Germinal center (tissue), 1 donor: Measurements from ENCODE around the gene DDX54.
A peak's percentile ranks its signal among the peaks of the same experiment; 100 is the strongest.
"Not testable (repeated sequence)": the region's sequence is repeated elsewhere in the genome, so short reads cannot be mapped to it uniquely, and the experiment has no call there.

Experiments used
- DNase-seq: peaks from one replicate; pipeline ENCODE4 v3.0.0; 2012; ENCODE audit warnings: mixed read lengths, low spot score

DDX54 gene

DNA sequence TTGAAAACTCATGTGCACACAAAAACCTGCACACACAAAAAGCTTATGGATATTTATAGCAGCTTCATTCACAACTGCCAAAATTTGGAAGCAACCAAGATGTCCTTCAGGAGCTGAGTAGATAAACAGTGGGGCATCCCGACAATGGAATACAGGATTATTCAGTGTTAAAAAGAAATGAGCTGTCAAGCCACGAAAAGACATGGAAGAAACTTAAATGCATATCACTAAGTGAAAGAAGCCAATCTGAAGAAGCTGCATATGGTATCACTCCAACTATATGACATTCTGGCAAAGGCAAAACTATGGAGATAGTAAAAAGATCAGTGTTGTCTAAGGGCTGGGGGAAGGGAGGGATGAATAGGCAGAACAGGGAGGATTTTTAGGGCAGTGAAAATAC, 30.7 kb upstream of the DDX54 start:
- no peak for DNase-seq

DNA sequence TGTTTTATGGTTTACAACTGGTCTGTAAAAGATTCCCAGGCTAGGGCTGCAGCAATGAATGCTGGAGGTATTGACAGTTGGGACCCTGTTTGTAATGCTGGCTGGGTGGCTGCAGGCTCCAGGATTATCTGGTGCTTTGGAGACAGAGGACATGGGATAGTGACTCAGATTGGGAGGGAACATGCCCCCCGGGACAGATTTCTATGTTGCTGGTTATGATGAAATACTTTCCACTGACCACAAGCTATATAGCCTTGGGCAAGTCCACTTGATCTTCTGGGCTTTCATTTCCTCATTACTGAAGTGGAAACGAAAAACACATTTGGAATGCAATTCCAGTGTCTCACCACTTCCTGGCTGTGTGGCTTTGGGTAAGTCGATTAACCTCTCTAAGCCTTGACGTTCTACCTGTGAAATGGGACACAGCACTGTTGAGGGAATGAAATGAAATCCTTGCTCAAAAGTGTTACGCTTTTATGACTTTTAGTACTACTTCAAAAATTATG, 29.7 kb upstream of the DDX54 start:
- no peak for DNase-seq

DNA sequence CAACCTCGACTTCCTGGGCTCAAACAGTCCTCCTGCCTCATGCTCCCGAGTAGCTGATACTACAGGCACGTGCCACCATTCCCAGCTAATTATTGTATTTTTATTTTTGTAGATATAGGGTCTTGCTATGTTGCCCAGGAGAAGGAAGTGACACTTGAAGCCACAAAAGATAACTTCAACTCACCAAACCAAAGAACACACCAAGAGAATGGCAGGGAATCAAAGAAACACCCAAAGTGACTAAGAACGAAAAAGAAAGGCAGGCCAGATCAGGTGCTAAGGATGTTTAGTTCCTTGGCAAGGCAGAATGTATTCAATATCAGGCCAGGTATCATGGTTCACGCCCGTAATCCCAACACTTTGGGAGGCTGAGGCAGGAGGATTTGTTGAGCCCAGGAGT, 25.9 kb upstream of the DDX54 start:
- DNase-seq, result no peak

DNA sequence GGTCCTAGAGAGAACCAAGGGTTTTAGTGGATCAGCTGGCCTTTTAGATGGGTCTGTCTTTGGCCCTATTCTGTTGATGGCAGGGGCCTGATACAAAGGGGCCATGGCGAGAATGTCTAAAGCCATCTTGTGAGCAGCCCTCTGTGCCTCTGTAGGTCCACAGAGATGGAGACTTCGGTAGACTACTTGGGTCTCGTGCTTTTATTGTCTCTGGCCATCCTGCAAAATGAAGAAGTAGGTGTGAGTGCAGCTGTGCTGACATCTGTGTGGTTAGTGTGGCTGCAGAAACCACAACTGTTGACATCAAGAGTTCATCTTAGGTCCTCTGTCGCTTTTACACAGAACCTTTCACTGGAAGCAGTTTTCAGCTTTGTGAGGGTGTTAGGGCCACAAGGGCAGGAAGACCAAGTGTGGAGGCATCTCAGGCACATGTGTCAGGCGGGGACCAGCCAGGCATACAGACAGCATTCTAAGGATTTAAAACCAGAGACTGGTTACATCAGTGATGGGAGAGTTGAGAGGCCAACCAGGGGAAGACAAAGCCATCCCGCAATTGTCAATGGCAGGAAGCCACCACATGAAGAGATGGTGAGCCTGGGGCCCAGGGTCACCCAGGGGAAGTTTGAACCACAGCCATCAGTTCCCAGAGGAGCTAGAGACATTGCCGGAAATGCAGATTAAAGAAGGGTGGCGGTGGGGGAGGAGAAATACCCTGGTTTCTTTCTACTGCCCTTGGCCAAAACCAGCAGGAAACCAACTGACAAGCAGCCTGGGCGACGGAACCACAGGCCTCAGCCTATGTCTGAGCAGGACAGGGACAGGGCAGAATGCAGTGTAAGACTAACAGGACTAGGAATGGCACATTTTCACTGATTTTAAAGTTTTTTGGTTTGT, 23.0 kb upstream of the DDX54 start:
- DNase-seq, result peak; percentile 71

DNA sequence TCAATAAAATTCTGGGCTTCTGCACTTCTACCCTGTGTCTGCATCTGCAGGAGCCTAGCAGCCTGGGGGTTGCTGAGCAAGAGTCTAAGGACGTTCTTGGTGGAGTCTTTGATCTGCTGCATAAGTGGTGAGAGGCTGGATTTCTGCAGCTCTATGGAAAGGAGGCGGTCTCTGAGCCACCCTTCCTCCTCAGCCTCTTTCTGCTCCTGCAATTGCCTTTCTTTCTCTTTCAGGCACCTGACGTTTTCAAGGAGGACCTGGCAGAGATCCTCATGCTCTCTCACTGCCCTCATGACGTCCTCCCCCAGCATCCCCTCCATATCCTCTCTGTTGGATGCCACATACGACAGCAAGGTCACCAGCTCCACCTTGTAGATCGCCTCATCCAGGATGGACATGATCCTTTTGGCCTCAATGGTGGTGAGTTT, 22.3 kb upstream of the DDX54 start:
- DNase-seq, result no peak

DNA sequence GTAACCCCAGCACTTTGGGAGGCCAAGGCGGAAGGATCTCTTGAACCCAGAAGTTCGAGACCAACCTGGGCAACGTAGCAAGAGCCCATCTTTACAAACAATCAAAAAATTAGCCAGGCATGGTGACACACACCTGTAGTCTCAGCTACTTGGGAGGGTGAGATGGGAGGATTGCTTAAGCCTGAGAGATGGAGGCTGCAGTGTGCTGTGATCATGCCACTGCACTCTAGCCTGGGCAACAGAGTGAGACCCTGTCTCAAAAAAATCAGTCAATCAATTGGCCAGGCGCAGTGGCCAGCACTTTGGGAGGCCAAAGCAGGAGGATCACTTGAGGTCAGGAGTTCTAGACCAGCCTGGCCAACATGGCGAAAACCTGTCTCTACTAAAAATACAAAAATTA, 21.5 kb upstream of the DDX54 start:
- not testable (repeated sequence) for DNase-seq

DNA sequence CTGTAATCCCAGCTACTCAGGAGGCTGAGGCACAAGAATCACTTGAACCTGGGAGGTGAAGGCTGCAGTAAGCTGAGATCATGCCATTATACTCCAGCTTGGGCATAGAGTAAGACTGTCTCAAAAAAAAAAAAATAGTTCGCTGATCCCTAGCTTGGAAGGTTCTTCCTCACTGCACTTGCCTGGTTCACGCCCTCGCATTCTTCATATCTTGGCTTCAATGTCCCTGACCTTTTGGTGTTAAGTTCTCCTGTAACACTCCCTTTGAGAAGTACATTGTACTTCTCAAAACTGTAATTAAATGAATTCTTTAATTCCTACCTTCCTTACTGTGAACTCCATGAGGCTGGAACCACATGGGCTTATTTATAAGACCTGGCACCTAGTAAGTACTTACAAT, 19.5 kb upstream of the DDX54 start:
- no peak for DNase-seq

DNA sequence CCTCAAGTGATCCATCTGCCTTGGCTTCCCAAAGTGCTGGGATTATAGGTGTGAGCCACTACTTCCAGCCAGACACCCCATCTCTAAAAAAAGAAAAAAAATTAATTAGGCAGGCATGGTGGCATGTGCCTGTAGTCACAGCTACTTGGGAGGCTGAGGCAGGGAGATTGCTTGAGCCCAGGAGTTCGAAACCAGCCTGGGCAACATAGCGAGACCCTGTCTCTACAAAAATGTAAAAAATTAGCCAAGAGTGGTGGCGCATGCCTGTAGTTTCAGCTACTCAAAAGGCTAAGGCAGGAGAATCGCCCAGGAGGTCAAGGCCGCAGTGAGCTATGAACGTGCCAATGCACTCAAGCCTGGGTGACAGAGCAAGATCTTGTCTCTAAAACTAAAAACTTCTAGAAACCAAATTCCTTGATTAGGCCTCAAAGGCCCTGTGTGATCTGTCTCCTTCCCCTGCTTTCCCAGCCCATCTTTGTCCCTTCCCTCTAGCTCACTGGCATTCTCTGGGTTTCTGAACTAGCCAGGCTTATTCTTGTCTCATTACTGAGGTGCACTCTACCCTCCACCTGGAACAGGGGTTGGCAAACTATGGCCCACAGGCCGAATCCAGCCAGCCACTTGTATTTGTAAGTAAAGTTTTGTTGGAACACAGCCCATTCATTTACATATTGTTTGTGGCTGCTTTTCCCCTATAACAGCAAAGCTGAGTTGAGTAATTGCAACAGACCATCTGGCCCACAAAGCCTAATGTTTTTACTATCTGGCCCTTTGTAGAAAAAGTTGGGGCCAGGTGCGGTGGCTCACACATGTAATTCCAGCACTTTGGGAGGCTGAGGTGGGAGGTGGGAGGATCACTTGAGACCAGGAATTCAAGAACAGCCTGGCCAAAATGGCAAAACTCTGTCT, 18.8 kb upstream of the DDX54 start:
- DNase-seq, result no peak

DNA sequence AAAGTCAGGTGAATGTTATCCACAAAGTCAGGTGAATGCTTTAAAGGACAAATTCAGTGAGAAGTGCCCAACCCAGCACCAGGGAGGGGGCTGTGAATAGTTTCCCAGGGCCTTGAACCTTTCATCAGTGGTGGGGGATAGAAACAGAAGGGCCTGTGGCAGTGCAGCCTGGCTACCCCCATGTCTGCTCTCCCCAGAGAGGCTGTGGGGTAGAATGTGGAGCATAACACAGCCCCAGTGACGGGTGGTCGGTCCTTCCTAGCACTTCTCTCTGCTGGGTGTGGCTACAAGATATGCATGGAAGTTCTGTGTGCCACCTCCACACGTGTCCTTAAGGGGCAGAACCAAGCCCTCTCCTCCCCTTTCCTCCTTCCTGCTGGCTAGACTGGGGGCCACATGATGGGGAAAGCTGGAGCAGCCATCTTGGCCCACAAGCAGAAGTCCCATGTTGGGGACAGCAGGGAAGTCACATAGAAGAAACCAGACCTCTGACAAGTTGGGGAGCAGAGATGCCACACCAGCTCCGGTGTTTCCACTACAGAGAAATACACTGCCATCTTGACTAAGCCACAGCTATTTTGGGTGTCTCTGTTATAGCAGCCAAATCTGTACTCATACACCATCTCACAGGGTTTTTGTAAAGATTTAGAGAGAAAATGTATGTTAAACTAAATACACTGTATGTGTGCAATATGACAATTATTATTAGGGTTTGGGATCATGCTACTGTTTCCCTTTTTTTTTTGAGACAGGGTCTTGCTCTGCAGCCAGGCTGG, 17.2 kb upstream of the DDX54 start:
- no peak for DNase-seq

DNA sequence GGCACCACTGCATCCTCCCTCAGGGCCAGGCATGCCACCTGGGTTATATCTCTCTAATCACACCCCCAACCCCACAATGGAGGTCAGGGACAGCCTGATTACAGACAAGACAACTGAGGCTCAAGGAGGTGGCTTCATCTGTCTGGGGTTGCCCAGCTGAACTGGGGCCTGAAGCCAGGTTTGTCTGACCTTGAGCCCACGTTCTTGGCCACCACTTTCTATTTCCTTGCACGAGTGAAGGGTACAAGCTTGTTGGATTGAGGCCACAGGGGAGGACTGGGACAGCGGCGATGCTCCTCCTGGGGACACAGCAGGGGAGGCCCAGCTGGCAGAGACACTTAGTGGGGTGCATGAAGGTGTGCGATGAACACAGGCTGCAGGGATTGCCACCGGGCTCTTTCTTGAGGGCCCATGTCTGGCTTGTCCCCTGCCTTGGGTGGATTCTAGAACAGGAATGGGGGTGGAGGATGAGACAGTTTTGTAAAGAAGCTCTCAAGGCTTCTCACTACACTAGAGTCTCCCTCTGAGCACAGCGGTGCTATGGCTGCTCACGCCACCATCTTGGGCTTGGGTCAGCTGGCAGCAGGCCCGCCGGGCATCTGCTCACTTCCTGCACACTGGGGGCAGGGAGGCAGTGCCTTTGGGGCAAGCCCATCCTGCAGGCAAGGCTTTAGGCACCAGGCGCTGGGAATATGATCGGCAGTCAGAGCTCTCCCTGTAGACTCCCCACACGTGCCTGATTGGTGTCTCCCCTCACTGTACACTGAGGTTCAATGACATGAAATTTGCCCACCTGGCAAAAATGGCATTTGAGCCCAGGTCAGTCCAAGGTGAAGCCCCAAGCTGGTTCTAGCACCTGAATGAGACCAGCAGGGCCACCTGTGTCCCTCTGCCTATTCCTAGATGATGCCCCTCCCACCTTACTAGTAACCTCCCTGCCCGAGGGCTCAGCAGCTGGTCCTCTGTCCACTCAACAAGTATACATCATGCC, 16.2 kb upstream of the DDX54 start:
- DNase-seq, result no peak

DNA sequence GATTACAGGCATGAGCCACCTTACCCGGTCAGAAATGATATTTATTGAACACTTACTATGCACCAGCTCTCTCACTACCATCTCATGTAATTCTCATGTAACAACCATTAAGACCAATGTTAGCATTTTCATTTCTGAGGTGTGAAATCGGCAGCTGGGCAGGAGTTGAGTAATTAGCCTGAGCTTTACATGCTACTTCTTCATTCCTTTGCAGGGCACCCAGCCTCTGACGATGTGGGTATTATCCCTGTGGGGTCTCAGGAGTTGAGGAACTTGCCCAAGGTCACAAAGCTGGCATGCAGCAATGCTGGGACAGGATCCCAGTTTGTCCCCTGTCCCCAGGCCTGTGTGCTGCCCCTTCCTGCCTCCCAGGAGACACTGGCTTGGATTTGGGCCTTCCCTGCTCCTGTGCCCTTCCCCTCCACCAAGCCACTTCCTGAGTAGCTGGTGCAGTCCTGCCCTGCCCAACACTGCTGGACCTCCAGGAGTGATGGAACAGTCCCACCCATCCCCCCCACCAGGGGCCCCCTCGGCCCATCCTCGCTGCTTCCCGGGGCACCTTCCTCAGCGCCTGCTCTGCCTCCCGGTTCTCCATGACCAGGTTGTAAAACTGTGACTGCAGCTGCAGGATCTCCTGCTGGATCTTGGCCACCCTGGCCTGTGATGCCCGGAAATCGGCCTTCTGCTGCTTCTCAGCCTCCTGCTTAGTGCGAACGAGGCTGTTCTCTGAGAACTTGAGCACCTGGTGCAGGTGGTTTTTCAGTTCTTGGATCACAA, 14.9 kb upstream of the DDX54 start:
- no peak for DNase-seq

DNA sequence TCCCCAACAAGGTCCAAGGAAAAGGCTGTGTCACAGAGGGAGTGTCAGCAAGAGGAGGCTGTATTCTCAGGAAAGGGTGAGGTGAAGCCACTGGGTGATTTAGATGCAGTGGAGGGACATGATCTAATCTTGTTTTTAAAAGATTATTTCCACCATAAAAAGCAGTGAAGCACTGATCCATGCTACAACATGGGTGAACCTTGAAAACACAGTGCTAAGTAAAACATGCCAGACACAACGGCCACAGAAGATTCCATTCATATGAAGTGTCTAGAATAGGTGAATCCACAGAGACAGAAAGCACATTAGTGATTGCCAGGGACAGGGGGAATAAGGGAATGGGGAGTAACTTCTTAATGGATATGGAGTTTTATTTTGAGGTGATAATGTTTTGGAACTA, 13.0 kb upstream of the DDX54 start:
- DNase-seq, result no peak

DNA sequence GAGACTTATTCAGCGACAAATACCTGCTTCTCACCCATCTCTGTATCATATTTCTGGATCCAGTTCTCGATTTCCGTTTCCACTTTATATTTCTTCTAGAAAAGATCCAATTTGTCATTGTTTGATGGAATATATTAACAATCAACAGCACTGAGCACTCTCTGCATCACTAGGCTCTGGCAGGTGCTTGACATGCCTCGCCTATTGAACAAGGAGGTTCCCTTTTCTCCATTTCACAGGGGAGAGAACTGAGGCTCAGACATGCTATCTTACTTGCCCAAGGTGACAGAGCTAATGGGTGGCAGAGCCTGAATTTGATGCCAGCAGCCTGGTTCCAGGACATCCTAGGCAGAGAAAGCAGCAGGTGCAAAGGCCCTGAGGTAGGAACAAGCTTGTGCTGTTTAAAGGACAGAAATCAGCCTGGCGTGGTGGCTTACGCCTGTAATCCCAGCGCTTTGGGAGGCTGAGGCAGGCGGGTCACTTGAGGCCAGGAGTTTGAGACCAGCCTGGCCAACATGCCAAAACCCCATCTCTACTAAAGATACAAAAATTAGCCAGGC, 12.3 kb upstream of the DDX54 start:
- DNase-seq, result no peak

DNA sequence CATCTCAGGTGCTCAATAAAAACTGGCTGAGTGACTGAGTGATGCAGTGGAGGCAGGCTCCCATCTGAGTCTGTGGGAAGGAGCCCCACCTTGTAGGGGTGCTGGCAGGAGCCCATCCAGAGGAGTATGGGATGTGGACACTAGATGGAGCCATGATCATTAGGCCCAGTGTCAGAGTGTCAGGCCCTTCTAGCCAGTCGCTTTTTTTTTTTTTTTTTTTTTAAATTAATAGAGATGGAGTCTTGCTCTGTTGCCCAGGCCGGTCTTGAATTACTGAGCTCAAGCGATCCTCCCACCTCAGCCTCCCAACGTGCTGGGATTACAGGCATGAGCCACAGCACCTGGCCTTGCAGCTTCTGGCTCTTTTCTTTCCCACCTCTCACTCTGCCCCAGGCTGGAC, 11.7 kb upstream of the DDX54 start:
- DNase-seq, result peak; percentile 87

DNA sequence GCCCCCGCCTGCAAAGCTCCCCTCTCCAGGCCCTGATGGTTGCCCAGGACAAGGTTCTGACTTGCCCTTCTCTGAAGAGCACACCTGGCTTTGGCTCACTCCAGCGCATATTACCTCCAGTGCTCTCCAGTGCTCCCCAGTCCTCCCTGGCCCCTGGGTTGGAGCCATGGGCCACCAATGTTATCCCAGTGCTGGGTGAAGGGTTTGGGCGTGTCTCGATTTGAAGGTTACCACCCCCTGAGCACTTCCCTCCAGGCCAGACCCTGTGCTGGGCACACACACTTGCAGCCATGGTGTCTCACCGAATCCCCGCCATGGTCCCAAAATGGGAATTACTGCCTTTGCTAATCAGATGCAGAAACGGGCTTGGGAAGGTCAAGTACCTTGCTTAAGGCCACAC, 11.3 kb upstream of the DDX54 start:
- DNase-seq, result no peak

DNA sequence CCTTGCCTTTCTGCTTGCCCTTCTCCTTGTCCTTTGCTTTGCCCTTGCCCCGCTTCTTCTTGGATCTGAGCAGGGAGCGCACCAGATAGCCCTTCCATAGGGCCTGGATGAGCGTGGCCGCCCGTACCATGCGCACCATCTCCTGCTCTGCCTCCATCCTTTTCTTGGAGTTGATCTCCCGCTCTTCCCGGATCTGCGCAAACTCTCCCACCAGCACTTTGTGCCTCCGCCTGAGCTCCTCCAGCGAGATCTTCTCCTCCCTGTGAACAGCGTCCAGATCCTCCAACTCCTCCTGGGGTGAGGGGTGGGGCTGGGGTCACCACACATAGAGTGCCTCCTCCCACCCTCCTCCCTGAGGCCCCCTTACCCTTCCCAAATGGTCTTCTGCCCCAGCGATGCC, 10.3 kb upstream of the DDX54 start:
- no peak for DNase-seq

DNA sequence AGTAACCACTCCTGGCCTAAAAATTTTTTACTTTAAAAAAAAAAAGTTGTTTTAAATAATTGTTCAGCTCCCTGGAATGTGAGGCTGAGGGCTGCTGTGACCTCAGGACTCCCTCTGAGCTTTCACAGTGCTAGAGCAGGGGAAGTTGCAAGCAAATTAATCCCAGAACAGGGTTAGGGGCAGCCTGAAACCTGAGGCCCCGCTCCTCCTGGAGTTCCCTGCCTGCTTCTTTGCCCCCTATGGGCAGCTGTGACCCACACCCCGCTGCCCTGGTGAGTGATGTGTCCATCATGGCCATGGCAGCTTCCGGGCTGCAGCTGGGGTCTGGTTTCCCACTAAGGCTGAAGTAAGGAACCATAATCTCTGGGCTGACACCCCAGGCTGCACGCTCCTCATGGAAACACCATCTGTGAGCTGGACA, 9.7 kb upstream of the DDX54 start:
- DNase-seq, result no peak

DNA sequence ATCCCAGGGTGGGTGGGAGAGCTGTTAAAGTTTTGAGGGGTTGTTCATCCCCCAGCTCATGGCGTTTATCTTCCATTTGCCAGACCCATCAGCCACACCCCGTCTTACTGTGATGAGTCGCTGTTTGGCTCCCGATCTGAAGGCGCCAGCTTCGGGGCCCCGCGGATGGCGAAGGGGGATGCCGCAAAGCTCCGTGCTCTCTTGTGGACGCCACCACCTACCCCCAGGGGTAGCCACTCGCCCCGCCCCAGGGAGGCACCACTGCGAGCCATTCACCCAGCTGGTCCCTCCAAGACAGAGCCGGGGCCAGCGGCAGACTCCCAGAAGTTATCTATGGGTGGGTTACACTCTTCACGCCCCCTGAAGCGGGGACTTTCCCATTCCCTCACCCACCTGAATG, 5.9 kb upstream of the DDX54 start:
- no peak for DNase-seq

DNA sequence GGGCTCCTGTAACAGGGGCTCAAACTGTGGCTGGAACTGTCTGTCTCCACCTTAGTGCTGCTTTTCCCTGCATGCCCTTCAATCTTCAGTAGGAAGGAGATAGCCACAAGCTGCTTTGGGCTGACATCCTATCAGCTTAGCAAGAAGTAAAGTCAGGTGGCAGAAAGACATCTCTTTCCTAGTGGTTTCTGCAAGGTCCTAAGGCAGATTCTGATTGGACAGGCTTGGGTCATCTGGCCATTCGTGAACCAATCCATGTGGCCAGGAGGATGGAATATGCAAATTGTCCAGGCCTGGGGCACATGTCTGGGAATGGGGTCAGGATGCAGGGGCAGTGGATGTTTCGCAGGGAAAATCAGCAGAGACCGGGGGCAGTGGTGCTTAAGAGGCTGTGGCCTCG, 5.5 kb upstream of the DDX54 start:
- no peak for DNase-seq

DNA sequence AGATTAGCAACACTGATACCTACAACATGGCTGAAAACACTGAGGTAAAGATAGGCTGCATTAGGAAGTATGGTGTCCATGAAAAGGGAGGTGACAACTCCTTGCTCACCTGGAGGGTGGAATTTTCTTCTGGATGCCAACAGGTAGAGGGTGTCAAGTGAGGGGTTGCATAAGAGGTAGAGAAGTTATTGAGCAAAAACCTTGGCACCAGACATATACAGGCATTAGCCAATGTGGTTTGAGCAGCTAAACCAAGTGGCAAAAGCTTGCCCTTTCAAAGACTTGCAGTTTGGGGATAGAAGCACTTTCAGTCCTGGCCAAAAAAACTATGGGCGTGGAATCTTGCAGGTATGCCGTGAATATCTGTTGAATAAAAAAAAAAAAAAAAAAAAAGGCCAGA, 4.1 kb upstream of the DDX54 start:
- DNase-seq, result no peak
